Islet precursor cell (in vitro differentiated cells): ENCODE results near the gene MRPL40.

ENCODE experiments used
- DNase-seq: peaks from one replicate; pipeline ENCODE4 v3.0.0-alpha.2; 2018

Gene MRPL40

GRCh38 chr22:19432133-19432851, at the start of gene MRPL40:
MRPL40 (plus strand) TSS chr22:19432545; CDS start chr22:19432555, 10 bp downstream.
- DNase-seq = peak; percentile 96

- no peak for DNase-seq
These were observed 49.1 kb upstream of the MRPL40 start for GRCh38 chr22:19383292-19383691.

GRCh38 chr22:19385221-19385906, 47.0 kb upstream of the MRPL40 start:
- DNase-seq = no peak

GRCh38 chr22:19386248-19386647, 46.1 kb upstream of the MRPL40 start:
- no peak for DNase-seq

GRCh38 chr22:19387038-19387437, 45.3 kb upstream of the MRPL40 start:
- no peak for DNase-seq

GRCh38 chr22:19387575-19387974, 44.8 kb upstream of the MRPL40 start:
- DNase-seq = no peak

- no peak for DNase-seq
These were observed 38.6 kb upstream of the MRPL40 start for GRCh38 chr22:19393704-19394103.

GRCh38 chr22:19394274-19395050, 37.9 kb upstream of the MRPL40 start:
- DNase-seq = no peak

GRCh38 chr22:19395276-19395675, 37.1 kb upstream of the MRPL40 start:
- no peak for DNase-seq

- no peak for DNase-seq
These were observed 35.8 kb upstream of the MRPL40 start for GRCh38 chr22:19396561-19396933.

GRCh38 chr22:19396934-19397733, 35.2 kb upstream of the MRPL40 start:
- no peak for DNase-seq

- DNase-seq = no peak
These were observed 34.6 kb upstream of the MRPL40 start for GRCh38 chr22:19397734-19398104.

GRCh38 chr22:19398206-19398605, 34.1 kb upstream of the MRPL40 start:
- DNase-seq = no peak

- DNase-seq = no peak
These were observed 33.7 kb upstream of the MRPL40 start for GRCh38 chr22:19398652-19399051.

GRCh38 chr22:19400881-19401280, 31.5 kb upstream of the MRPL40 start:
- DNase-seq = no peak

GRCh38 chr22:19401483-19401882, 30.9 kb upstream of the MRPL40 start:
- DNase-seq = no peak

GRCh38 chr22:19402642-19403191, 29.6 kb upstream of the MRPL40 start:
- DNase-seq = no peak

GRCh38 chr22:19404676-19405075, 27.7 kb upstream of the MRPL40 start:
- no peak for DNase-seq

- no peak for DNase-seq
These were observed 27.2 kb upstream of the MRPL40 start for GRCh38 chr22:19405133-19405532.

- DNase-seq = no peak
These were observed 26.7 kb upstream of the MRPL40 start for GRCh38 chr22:19405652-19406051.

GRCh38 chr22:19406281-19406811, 26.0 kb upstream of the MRPL40 start:
- no peak for DNase-seq

- no peak for DNase-seq
These were observed 25.5 kb upstream of the MRPL40 start for GRCh38 chr22:19406846-19407245.
